ACC112 (cell line): ENCODE measurements around the gene PI4KA.
"Not testable (repeated sequence)": the region's sequence is repeated elsewhere in the genome, so short reads cannot be mapped to it uniquely, and the experiment has no call there.

ENCODE experiments used
- H2AFZ ChIP-seq: fragments of 200-600 bp; sonication (generic); one replicate; pipeline ENCODE4 v1.6.0; 2017; ENCODE audit warnings: antibody characterized with exemption, low read length; ENCODE audit not compliant: unreplicated experiment
- H3K27ac ChIP-seq: fragments of 200-600 bp; sonication (generic); 2 replicates; pipeline ENCODE4 v1.5.1; 2014; ENCODE audit warnings: low read depth, mild to moderate bottlenecking, antibody characterized with exemption, low read length, moderate library complexity
- H3K27me3 ChIP-seq: fragments of 200-600 bp; sonication (generic); 2 replicates; pipeline ENCODE4 v1.6.1; 2014; ENCODE audit warnings: mild to moderate bottlenecking, antibody characterized with exemption, low read length, moderate library complexity, mixed read lengths; ENCODE audit not compliant: insufficient read depth
- H3K36me3 ChIP-seq: fragments of 200-600 bp; sonication (generic); 2 replicates; pipeline ENCODE4 v1.6.1; 2016; ENCODE audit warnings: mild to moderate bottlenecking, antibody characterized with exemption, low read length, moderate library complexity, mixed read lengths; ENCODE audit not compliant: insufficient read depth
- H3K4me1 ChIP-seq: fragments of 200-600 bp; sonication (generic); one replicate; pipeline ENCODE4 v1.6.1; 2016; ENCODE audit warnings: low read length, mixed read lengths; ENCODE audit not compliant: insufficient read depth, unreplicated experiment, control insufficient read depth
- H3K4me3 ChIP-seq: fragments of 200-600 bp; sonication (generic); 2 replicates; pipeline ENCODE4 v1.5.1; 2014; ENCODE audit warnings: mild to moderate bottlenecking, low read depth, low read length
- H3K79me2 ChIP-seq: fragments of 200-600 bp; sonication (generic); one replicate; pipeline ENCODE4 v1.6.0; 2016; ENCODE audit warnings: low read length; ENCODE audit not compliant: control insufficient read depth, unreplicated experiment, insufficient read depth

The PI4KA gene

GRCh38 chr22:20858615-20859416 lies at the start of gene PI4KA, which contains the start of gene SNAP29:
TSS of gene PI4KA (minus strand) at chr22:20858811. CDS start at chr22:20858725, 86 bp downstream.
TSS of gene SNAP29 (plus strand) at chr22:20859007. CDS start at chr22:20859111, 104 bp downstream.
- Histone ChIP-seq H3K4me1 (peaks cover 12% of the 10 kb centered on the region), H3K27me3 (no peaks in the 10 kb centered on the region), H3K79me2 (peaks cover 24% of the 10 kb centered on the region), H3K4me3 (peak within 1 kb of the TSS; percentile 97), H3K36me3 (no peaks in the 10 kb centered on the region), H2AFZ (peak within 1 kb of the TSS; percentile 68), H3K27ac (peak within 1 kb of the TSS; percentile 59; the same call in 1 of the 2 replicates)

- Histone ChIP-seq H2AFZ (no peak overlapping the region), H3K4me1 (peaks cover 18% of the 10 kb centered on the region), H3K4me3 (no peak overlapping the region), H3K36me3 (no peaks in the 10 kb centered on the region), H3K27ac (no peak overlapping the region), H3K79me2 (no peaks in the 10 kb centered on the region), H3K27me3 (no peaks in the 10 kb centered on the region)
These were observed 47.8 kb upstream of the PI4KA start for GRCh38 chr22:20906387-20906767.

- no peak overlapping the region for H2AFZ ChIP-seq
- H3K36me3 ChIP-seq, result no peaks in the 10 kb centered on the region
- no peaks in the 10 kb centered on the region for H3K27me3 ChIP-seq
- no peaks in the 10 kb centered on the region for H3K79me2 ChIP-seq
- H3K4me1 ChIP-seq, result peaks cover 18% of the 10 kb centered on the region
- no peak overlapping the region for H3K4me3 ChIP-seq
- peak overlapping the region; percentile 80 for H3K27ac ChIP-seq
These were observed 47.1 kb upstream of the PI4KA start for GRCh38 chr22:20905415-20906386.

- Histone ChIP-seq H3K36me3 (no peaks in the 10 kb centered on the region), H3K4me1 (peaks cover 18% of the 10 kb centered on the region), H3K27me3 (no peaks in the 10 kb centered on the region), H3K27ac (peak overlapping the region; percentile 80), H3K79me2 (no peaks in the 10 kb centered on the region), H3K4me3 (peak overlapping the region; percentile 20), H2AFZ (no peak overlapping the region)
These were observed 46.4 kb upstream of the PI4KA start for GRCh38 chr22:20904980-20905355.

DNA sequence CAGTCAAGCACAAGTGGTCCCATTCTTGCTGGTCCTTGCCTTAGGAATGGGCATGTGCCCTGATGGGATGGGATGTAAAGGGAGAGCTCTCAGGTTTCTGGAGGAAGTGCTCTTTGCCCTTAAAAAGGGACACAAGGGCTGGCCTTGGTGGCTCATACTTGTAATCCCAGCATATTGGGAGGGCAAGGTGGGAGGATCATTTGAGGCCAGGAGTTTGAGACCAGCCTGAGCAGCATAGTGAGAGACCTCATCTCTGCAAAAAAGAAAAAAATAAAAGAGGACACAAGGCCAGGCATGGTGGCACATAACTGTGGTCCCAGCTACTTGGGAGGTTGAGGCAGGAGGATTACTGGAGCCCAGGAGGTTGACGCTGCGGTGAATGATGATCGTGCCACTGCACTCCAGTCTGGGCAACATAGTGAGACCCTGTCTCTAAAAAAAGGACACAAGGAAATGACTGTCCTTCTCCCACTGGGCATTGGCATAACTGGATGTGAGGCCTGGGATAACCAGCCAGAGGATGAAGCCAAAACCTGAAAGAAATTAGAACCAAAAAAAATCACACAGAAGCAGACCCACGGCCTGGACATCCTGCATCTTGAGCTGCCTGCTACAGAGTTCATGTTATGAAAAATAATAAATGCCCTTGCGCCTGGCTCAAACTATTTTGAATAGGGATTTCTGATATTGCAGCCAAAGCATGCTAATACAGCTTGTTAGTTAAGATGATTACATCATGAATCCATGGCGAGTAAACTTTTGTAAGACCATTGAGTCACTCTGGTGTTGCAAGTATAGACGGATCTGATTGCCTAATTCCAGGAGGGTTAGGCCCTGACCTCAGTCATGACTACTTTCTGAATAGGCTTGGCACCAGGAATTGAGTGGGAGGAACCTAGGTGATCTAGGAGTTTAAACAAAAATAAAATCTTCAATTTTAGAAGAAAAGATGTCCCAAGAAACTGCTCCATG lies 45.7 kb upstream of the PI4KA start:
- H3K36me3 ChIP-seq, result no peaks in the 10 kb centered on the region
- H3K79me2 ChIP-seq, result no peaks in the 10 kb centered on the region
- H3K27ac ChIP-seq, result peak overlapping the region; percentile 80
- H3K4me1 ChIP-seq, result peaks cover 18% of the 10 kb centered on the region
- H2AFZ ChIP-seq, result no peak overlapping the region
- no peaks in the 10 kb centered on the region for H3K27me3 ChIP-seq
- peak overlapping the region; percentile 20 for H3K4me3 ChIP-seq

DNA sequence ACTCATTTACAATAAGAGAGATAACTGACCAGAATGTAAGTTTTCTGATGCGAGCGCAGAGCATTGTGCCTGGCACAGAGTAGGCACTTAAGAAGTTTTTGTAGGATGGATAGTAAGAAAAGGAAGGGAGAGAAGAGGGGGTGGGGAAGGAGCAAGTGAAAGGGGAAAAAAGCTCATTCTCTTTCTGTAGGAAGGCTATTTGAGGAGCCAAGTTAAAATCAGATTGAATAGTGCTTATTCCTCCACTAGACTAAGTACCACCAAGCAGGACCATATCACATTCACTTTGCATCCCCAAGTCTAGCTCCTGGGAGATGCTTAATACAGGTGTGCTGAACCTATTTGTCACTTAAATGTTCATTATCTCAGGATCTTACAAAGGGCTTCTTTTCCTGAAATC lies 44.5 kb upstream of the PI4KA start:
- Histone ChIP-seq H3K36me3 (no peaks in the 10 kb centered on the region), H3K27me3 (no peaks in the 10 kb centered on the region), H3K27ac (no peak overlapping the region), H3K4me3 (no peak overlapping the region), H3K4me1 (peaks cover 18% of the 10 kb centered on the region), H2AFZ (no peak overlapping the region), H3K79me2 (no peaks in the 10 kb centered on the region)

DNA sequence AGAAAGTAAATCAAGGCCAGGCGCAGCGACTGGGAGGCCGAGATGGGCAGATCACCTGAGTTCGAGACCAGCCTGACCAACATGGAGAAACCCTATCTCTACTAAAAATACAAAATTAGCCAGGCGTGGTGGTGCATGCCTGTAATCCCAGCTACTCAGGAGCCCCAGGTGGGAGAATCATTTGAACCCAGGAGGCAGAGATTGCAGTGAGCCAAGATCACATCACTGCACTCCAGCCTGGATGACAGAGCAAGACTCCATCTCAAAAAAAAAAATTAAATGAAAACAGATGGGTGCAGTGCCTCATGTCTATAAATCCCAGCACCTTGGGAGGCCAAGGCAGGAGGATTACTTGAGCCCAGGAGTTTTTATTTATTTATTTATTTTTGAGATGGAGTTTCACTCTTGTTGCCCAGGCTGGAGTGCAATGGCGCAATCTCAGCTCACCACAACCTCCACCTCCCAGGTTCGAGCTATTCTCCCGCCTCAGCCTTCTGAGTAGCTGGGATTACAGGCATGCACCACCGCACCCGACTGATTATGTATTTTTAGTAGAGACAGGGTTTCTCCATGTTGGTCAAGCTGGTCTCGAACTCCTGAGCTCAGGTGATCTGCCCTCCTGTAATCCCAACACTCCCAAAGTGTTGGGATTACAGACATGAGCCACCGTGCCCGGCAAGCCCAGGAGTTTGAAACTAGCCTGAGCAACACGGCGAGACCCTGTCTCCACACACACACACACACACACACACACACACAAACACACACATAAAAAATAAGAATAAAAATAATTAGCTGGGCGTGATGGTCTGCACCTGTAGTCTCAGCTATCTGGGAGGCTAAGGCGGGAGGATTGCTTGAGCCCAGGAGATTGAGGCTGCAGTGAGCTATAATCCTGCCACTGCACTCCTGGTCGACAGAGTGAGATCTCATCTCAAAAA lies 42.8 kb upstream of the PI4KA start:
- not testable (repeated sequence) for H3K36me3 ChIP-seq, H3K79me2 ChIP-seq, H3K27ac ChIP-seq, H2AFZ ChIP-seq, H3K27me3 ChIP-seq, H3K4me3 ChIP-seq
- H3K4me1 ChIP-seq, result peaks cover 18% of the 10 kb centered on the region

- no peak overlapping the region for H2AFZ ChIP-seq
- no peak overlapping the region for H3K27ac ChIP-seq
- no peak overlapping the region for H3K4me3 ChIP-seq
- H3K27me3 ChIP-seq, result no peaks in the 10 kb centered on the region
- no peaks in the 10 kb centered on the region for H3K36me3 ChIP-seq
- no peaks in the 10 kb centered on the region for H3K79me2 ChIP-seq
- peaks cover 8% of the 10 kb centered on the region for H3K4me1 ChIP-seq
These were observed 41.3 kb upstream of the PI4KA start for GRCh38 chr22:20899827-20900423.

DNA sequence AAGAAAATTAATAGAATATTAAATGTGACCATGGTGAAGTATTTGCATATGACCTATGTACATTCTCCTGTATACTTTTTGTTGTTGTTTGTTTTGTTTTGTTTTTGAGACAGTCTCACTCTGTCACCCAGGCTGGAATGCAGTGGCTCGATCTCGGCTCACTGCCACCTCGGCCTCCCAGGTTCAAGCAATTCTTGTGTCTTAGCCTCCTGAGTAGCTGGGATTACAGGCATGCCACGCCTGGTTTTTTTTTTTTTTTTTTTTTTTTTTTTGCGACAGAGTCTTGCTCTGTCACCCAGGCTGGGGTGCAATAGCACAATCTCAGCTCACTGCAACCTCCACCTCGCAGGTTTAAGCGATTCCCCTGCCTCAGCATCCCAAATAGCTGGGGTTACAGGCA lies 39.1 kb upstream of the PI4KA start:
- H3K27me3 ChIP-seq, H3K27ac ChIP-seq, H3K4me1 ChIP-seq, H3K79me2 ChIP-seq, H3K36me3 ChIP-seq, H3K4me3 ChIP-seq, H2AFZ ChIP-seq: not testable (repeated sequence)
